ENCODE measurements around the gene SLCO1B1.
"Not testable (repeated sequence)": the region's sequence is repeated elsewhere in the genome, so short reads cannot be mapped to it uniquely, and the experiment has no call there.

SLCO1B1 gene

GRCh38 chr12:21130998-21131397 lies at the start of gene SLCO1B1:
Gene SLCO1B1 (plus strand): TSS chr12:21131194. CDS start chr12:21141575, 10,381 bp downstream.
- in situ Hi-C loops (cut with MboI; ENCODE audit: low sequenced_read_pairs): no loop called here

GRCh38 chr12:21084753-21085152 lies 46.2 kb upstream of the SLCO1B1 start:
- in situ Hi-C loops (cut with MboI; ENCODE audit: low sequenced_read_pairs): not testable (repeated sequence)

- in situ Hi-C loops (cut with MboI; ENCODE audit: low sequenced_read_pairs): no loop called here
Observed at GRCh38 chr12:21111732-21112131, 19.3 kb upstream of the SLCO1B1 start.

- in situ Hi-C loops (cut with MboI; ENCODE audit: low sequenced_read_pairs): no loop called here
Observed at GRCh38 chr12:21113266-21113665, 17.7 kb upstream of the SLCO1B1 start.

- in situ Hi-C loops (cut with MboI; ENCODE audit: low sequenced_read_pairs): no loop called here
Observed at GRCh38 chr12:21117995-21118394, 13.0 kb upstream of the SLCO1B1 start.

- in situ Hi-C loops (cut with MboI; ENCODE audit: low sequenced_read_pairs): no loop called here
Observed at GRCh38 chr12:21118760-21119159, 12.2 kb upstream of the SLCO1B1 start.

- in situ Hi-C loops (cut with MboI; ENCODE audit: low sequenced_read_pairs): no loop called here
Observed at GRCh38 chr12:21129351-21129750, 1.6 kb upstream of the SLCO1B1 start.

GRCh38 chr12:21129906-21130305 lies 1.1 kb upstream of the SLCO1B1 start:
- in situ Hi-C loops (cut with MboI; ENCODE audit: low sequenced_read_pairs): no loop called here

GRCh38 chr12:21137318-21137999 lies 6.5 kb downstream of the SLCO1B1 start:
- in situ Hi-C loops (cut with MboI; ENCODE audit: low sequenced_read_pairs): not testable (repeated sequence)

GRCh38 chr12:21138016-21138415 lies 7.0 kb downstream of the SLCO1B1 start:
- in situ Hi-C loops (cut with MboI; ENCODE audit: low sequenced_read_pairs): no loop called here

- in situ Hi-C loops (cut with MboI; ENCODE audit: low sequenced_read_pairs): no loop called here
Observed at GRCh38 chr12:21144309-21144708, 13.3 kb downstream of the SLCO1B1 start.

- in situ Hi-C loops (cut with MboI; ENCODE audit: low sequenced_read_pairs): not testable (repeated sequence)
Observed at GRCh38 chr12:21149861-21150260, 18.9 kb downstream of the SLCO1B1 start.

- in situ Hi-C loops (cut with MboI; ENCODE audit: low sequenced_read_pairs): no loop called here
Observed at GRCh38 chr12:21151184-21151583, 20.2 kb downstream of the SLCO1B1 start.

GRCh38 chr12:21155522-21156351 lies 24.7 kb downstream of the SLCO1B1 start:
- in situ Hi-C loops (cut with MboI; ENCODE audit: low sequenced_read_pairs): no loop called here

GRCh38 chr12:21165048-21165447 lies 34.1 kb downstream of the SLCO1B1 start:
- in situ Hi-C loops (cut with MboI; ENCODE audit: low sequenced_read_pairs): no loop called here

GRCh38 chr12:21169878-21170472 lies 39.0 kb downstream of the SLCO1B1 start:
- in situ Hi-C loops (cut with MboI; ENCODE audit: low sequenced_read_pairs): no loop called here

- in situ Hi-C loops (cut with MboI; ENCODE audit: low sequenced_read_pairs): no loop called here
Observed at GRCh38 chr12:21172079-21172478, 41.1 kb downstream of the SLCO1B1 start.

- in situ Hi-C loops (cut with MboI; ENCODE audit: low sequenced_read_pairs): no loop called here
Observed at GRCh38 chr12:21183721-21184275, 52.8 kb downstream of the SLCO1B1 start.

- in situ Hi-C loops (cut with MboI; ENCODE audit: low sequenced_read_pairs): no loop called here
Observed at GRCh38 chr12:21190016-21190415, 59.0 kb downstream of the SLCO1B1 start.

GRCh38 chr12:21214433-21214832 lies 83.4 kb downstream of the SLCO1B1 start:
- in situ Hi-C loops (cut with MboI; ENCODE audit: low sequenced_read_pairs): not testable (repeated sequence)

- in situ Hi-C loops (cut with MboI; ENCODE audit: low sequenced_read_pairs): no loop called here
Observed at GRCh38 chr12:21219206-21219605, 88.2 kb downstream of the SLCO1B1 start.

Data from HL-60/S4 (cell line).